Lung (tissue), 12 donors: ENCODE measurements around the gene MAPK13. TPM values are rescaled to one million over a fixed set of nuclear protein-coding genes. Genes with fewer than 3 reads are reported as not detected.

Experiments
- ATAC-seq: fragments of 200-7000 bp; cut with Tn5 transposase; one replicate; pipeline ENCODE4 v1.9.1; 2020; ENCODE audit warnings: moderate number of reproducible peaks; ENCODE audit not compliant: insufficient read depth, low FRiP score
- DNase-seq, 3 donors: peaks; one replicate each; pipeline ENCODE4 v3.0.0-alpha.2; 2013 to 2017
- H3K27ac ChIP-seq, 2 donors: one replicate each; pipeline ENCODE4 v1.5.1; 2013; ENCODE audit warnings: mild to moderate bottlenecking in 2 of 2, moderate library complexity in 2 of 2, control low read depth in 1 of 2, inconsistent platforms in 1 of 2, low read depth in 1 of 2, low read length in 1 of 2
- H3K27me3 ChIP-seq, 3 donors: one replicate each; pipeline ENCODE4 v1.5.1; 2013; ENCODE audit warnings: low read length in 2 of 3; ENCODE audit not compliant: control insufficient read depth in 3 of 3, insufficient read depth in 3 of 3
- H3K36me3 ChIP-seq, 4 donors: one replicate each; pipeline ENCODE4 v1.5.1; 2013; ENCODE audit warnings: low read length in 4 of 4, mild to moderate bottlenecking in 1 of 4, moderate library complexity in 1 of 4; ENCODE audit not compliant: control insufficient read depth in 4 of 4, insufficient read depth in 4 of 4
- H3K4me1 ChIP-seq, 5 donors: one replicate each; pipeline ENCODE4 v1.5.1; 2013; ENCODE audit warnings: low read length in 5 of 5, mild to moderate bottlenecking in 2 of 5, moderate library complexity in 1 of 5; ENCODE audit not compliant: control insufficient read depth in 5 of 5, insufficient read depth in 5 of 5
- H3K4me3 ChIP-seq: one replicate; pipeline ENCODE4 v1.5.1; 2013; ENCODE audit warnings: mild to moderate bottlenecking, control low read depth, moderate library complexity
- H3K9ac ChIP-seq, 2 donors: one replicate each; pipeline ENCODE4 v1.5.1; 2013; ENCODE audit warnings: low read length in 2 of 2, control low read depth in 1 of 2; ENCODE audit not compliant: insufficient read depth in 1 of 2
- H3K9me3 ChIP-seq, 4 donors: one replicate each; pipeline ENCODE4 v1.5.1; 2013; ENCODE audit warnings: low read length in 3 of 4, mild to moderate bottlenecking in 1 of 4, moderate library complexity in 1 of 4; ENCODE audit not compliant: control insufficient read depth in 4 of 4, insufficient read depth in 3 of 4
- whole genome bisulfite sequencing, 2 donors: extraction: QIAGEN DNeasy Blood & Tissue Kit; methylation state at CpG; one replicate each; pipeline ENCODE4 v1.1.7; 2013; 5-methylcytosine and 5-hydroxymethylcytosine counted together
- polyA plus RNA-seq, 2 donors: library from polyadenylated mRNA; stranded (reverse); fragments of 200-250 nt; gene quantifications; one replicate each; pipeline ENCODE4 v1.2.1, GENCODE V29; 2013
- total RNA-seq, 2 donors: library from RNA; depleted of rRNA in 1 of 2; stranded (reverse); fragments of >200 nt in 1 of 2; gene quantifications; one replicate each; pipeline ENCODE4 v1.2.1, GENCODE V29; 2014 to 2021
- TF ChIP-seq, protein P1 (sequence below): IDR thresholded peaks from 2 replicates; pipeline ENCODE4 v1.5.1; 2012; ENCODE audit warnings: mild to moderate bottlenecking; ENCODE audit errors: control extremely low read depth, extremely low read depth
- donor health status: control.
- donor health status: control.
- donor health status: Bipolar disorder and iron deficiency.
- donor health status: healthy.
- donor health status: DM: yes; HTN: yes; CAD: no.

MAPK13 gene
- total and polyA plus RNA-seq, 4 donors, result 29.9 to 73.3 (median 50.5) TPM

DNA sequence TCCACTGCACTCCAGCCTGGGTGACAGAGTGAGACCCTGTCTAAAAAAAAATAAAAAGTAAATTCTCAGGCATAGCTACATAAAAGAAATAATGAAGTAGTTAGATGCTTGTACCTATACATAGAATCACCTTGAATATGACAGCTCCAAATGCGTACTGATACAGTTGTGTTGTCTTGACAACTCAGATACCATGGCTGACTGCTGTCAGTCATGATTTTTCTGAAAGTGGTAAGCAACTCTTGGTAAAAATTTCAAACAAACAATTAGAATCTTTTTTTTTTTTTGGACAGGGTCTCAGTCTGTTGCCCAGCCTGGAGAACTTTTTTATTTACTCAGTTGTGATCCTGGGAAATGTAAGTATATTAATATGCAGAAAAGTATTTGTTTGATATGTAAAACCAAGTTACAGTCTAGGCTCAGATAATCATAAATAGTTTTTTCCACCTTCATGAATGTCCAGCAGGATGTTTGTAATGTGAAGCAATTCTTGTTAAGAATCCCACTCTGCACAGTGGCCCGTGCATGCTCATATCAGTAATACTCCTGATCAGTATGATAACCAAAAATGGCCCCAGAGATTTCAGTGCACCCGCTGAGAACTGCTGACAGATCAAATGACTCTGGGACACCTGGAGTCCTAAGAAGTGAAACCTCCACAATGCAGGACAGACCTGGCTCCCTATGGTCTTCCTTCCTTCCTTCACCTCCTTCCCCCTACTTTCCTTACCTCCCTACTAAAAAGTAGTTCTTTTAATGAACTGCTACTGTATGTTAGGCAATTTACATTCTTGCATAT is 14.0 kb upstream of the MAPK13 start:
- H3K36me3 ChIP-seq, result peaks cover 0 to 8% (median 2%) of the 10 kb centered on the region in 4 donors
- no peak for DNase-seq
- no peak overlapping the region for H3K27ac ChIP-seq
- H3K9ac ChIP-seq, result no peak overlapping the region
- H3K4me3 ChIP-seq, result no peak overlapping the region
- no peak for ATAC-seq
- no peaks in the 10 kb centered on the region for H3K9me3 ChIP-seq
- peaks cover 0 to 10% (median 0%) of the 10 kb centered on the region in 5 donors for H3K4me1 ChIP-seq
- TF ChIP-seq, protein P1, sequence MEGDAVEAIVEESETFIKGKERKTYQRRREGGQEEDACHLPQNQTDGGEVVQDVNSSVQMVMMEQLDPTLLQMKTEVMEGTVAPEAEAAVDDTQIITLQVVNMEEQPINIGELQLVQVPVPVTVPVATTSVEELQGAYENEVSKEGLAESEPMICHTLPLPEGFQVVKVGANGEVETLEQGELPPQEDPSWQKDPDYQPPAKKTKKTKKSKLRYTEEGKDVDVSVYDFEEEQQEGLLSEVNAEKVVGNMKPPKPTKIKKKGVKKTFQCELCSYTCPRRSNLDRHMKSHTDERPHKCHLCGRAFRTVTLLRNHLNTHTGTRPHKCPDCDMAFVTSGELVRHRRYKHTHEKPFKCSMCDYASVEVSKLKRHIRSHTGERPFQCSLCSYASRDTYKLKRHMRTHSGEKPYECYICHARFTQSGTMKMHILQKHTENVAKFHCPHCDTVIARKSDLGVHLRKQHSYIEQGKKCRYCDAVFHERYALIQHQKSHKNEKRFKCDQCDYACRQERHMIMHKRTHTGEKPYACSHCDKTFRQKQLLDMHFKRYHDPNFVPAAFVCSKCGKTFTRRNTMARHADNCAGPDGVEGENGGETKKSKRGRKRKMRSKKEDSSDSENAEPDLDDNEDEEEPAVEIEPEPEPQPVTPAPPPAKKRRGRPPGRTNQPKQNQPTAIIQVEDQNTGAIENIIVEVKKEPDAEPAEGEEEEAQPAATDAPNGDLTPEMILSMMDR, result no peak
- no peaks in the 10 kb centered on the region for H3K27me3 ChIP-seq
- WGBS, 2 donors, result 88 to 95% methylated on average over 3 of the region's 3 CpGs

- no peaks in the 10 kb centered on the region for H3K9me3 ChIP-seq
- peaks cover 0 to 11% (median 0%) of the 10 kb centered on the region in 5 donors for H3K4me1 ChIP-seq
- WGBS, 2 donors, result 94 to 97% methylated on average over 2 of the region's 2 CpGs
- no peak overlapping the region for H3K27ac ChIP-seq
- TF ChIP-seq, protein P1, result no peak
- ATAC-seq, result no peak
- DNase-seq, result no peak
- peaks cover 0 to 6% (median 0%) of the 10 kb centered on the region in 4 donors for H3K36me3 ChIP-seq
- no peak overlapping the region for H3K4me3 ChIP-seq
- H3K9ac ChIP-seq, result no peak overlapping the region
- no peaks in the 10 kb centered on the region for H3K27me3 ChIP-seq
Measured at GRCh38 chr6:36116943-36117342, 13.4 kb upstream of the MAPK13 start.

DNA sequence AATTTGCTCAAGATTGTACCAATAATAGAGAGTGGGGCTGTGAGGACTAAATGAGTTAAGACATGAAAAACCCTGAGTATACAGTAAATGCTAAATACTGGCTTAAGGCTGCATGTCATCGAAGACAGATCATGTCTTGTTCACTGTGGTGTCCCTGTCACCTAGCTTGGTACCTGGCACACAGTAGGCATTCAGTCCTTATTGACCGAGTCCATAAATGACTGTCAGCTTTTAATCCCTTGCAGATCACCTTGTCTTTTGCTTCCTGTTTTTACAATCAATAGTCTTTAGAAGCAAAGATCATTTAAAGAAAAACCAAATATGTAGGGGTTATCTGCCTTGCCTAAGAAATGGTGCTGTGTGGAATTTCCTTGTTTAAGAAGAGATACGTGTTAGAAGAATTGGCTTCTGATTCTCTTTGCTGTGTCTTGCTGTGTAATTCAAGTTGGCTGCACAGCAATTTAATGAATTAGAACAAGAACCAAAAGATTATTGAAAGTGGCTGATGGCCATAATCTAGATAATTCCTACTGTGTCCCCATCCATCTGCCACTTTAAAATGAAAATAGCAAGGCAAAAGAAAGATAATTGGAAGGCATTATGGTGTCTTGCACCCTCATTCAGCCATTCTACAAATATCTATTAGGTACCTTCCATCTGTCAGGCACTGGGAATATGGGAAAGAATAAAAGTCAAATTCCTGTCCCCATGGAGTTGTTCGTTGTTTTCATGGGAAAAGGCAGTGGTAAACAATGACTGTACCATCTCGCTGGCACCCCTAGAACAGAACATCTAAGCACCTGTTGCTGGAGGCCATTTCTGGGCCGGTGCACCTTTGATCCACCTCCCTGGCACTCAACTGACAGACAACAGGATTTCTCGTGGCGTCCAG is 12.4 kb upstream of the MAPK13 start:
- no peak overlapping the region for H3K4me3 ChIP-seq
- H3K9ac ChIP-seq, result no peak overlapping the region
- H3K4me1 ChIP-seq, result peaks cover 0 to 11% (median 0%) of the 10 kb centered on the region in 5 donors
- 74 to 80% methylated on average over 8 of the region's 8 CpGs for WGBS, 2 donors
- ATAC-seq (no peak), DNase-seq (no peak)
- peaks cover 0 to 1% (median 0%) of the 10 kb centered on the region in 4 donors for H3K36me3 ChIP-seq
- H3K9me3 ChIP-seq, result no peaks in the 10 kb centered on the region
- TF ChIP-seq, protein P1, result no peak
- H3K27ac ChIP-seq, result peak overlapping the region in 1 of 2 donors; percentile 9
- H3K27me3 ChIP-seq, result no peaks in the 10 kb centered on the region
